NCI-H187 (cell line): ENCODE measurements around the gene RAD1.

Experiments
- DNase-seq, 2 experiments: peaks; one replicate each; lab custom pipeline; 2025; lab: John Stamatoyannopoulos, UW

The RAD1 gene

GRCh38 chr5:34863946-34864345 is 51.4 kb downstream of the RAD1 start:
- no peak for DNase-seq

GRCh38 chr5:34859253-34859652 is 56.1 kb downstream of the RAD1 start:
- DNase-seq, result no peak

- DNase-seq, result no peak
These were observed 56.5 kb downstream of the RAD1 start for GRCh38 chr5:34858790-34859189.

GRCh38 chr5:34857894-34858293 is 57.4 kb downstream of the RAD1 start:
- no peak for DNase-seq

- no peak for DNase-seq
These were observed 58.1 kb downstream of the RAD1 start for GRCh38 chr5:34857161-34857560.
